Fibroblast of mammary gland (primary cell): ENCODE results near the gene RBM20.

ENCODE experiments used
- DNase-seq: peaks from one replicate; pipeline ENCODE4 v3.0.0-alpha.2; 2010; ENCODE audit warnings: low read depth
- H3K4me3 ChIP-seq: 2 replicates; pipeline ENCODE4 v1.5.1; 2011; ENCODE audit warnings: low read depth, mild to moderate bottlenecking, low read length, moderate library complexity; ENCODE audit not compliant: control insufficient read depth
- TF ChIP-seq, protein P1 (sequence below): conservative IDR thresholded peaks from 2 replicates; pipeline ENCODE4 v1.5.1; 2011; ENCODE audit warnings: low read depth, low read length, inconsistent platforms; ENCODE audit not compliant: control insufficient read depth, insufficient read depth

RBM20 gene

DNA sequence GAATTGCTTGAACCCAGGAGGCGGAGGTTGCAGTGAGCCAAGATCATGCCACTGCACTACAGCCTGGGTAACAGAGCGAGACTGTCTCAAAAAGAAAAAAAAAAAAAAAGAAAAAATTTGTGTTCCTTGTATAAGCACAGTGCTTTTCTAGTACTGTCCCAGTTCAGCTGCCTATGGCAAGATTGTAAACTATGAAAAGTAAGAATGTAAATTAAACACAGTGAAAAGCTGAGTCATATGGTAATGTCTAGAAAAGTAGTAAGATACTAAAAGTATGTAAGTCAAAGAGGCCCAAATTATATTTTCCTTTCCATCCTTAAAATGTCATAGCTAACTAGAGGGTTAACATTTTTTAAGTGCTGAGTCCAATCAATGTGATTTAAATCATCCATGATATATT, 42.8 kb downstream of the RBM20 start:
- no peak overlapping the region for H3K4me3 ChIP-seq
- TF ChIP-seq, protein P1, sequence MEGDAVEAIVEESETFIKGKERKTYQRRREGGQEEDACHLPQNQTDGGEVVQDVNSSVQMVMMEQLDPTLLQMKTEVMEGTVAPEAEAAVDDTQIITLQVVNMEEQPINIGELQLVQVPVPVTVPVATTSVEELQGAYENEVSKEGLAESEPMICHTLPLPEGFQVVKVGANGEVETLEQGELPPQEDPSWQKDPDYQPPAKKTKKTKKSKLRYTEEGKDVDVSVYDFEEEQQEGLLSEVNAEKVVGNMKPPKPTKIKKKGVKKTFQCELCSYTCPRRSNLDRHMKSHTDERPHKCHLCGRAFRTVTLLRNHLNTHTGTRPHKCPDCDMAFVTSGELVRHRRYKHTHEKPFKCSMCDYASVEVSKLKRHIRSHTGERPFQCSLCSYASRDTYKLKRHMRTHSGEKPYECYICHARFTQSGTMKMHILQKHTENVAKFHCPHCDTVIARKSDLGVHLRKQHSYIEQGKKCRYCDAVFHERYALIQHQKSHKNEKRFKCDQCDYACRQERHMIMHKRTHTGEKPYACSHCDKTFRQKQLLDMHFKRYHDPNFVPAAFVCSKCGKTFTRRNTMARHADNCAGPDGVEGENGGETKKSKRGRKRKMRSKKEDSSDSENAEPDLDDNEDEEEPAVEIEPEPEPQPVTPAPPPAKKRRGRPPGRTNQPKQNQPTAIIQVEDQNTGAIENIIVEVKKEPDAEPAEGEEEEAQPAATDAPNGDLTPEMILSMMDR = no peak
- no peak for DNase-seq

DNA sequence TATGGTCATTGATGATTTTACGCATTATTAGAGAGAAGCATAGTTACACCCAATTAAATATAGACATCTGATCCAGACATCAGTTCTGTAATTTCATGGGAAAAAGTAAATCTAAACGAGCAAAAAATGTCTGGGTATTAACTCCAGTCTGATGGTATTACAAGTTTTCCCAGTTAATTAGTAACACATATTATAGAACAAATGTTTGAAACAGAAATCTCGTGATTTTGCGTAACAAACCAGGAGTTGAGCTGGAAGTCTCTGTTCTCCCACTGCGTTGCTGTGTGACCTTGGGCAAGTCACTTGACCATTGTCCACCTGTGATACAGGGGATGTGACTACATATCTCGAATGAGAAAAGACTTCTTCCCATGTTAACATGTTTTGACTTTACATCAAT, 43.3 kb downstream of the RBM20 start:
- DNase-seq = no peak
- no peak overlapping the region for H3K4me3 ChIP-seq
- TF ChIP-seq, protein P1 = no peak

DNA sequence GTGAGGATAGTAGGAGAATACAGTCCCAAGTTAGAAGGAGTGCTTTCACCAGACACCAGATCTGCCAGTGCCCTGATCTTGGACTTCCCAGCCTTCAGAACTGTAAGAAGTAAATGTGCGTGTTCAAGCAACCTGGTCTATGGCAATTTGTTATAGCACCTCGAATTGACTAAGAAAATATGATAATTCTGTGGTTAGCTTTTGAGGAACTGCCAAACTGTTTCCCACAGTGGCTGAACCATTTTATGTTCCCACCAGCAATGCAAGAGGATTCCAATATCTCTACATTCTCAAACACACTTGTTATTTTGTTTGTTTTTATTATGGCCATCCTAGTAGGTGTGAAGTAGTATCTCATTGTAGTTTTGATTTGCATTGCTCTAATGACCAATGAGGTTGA, 47.0 kb downstream of the RBM20 start:
- no peak overlapping the region for H3K4me3 ChIP-seq
- TF ChIP-seq, protein P1 = no peak
- DNase-seq = no peak

DNA sequence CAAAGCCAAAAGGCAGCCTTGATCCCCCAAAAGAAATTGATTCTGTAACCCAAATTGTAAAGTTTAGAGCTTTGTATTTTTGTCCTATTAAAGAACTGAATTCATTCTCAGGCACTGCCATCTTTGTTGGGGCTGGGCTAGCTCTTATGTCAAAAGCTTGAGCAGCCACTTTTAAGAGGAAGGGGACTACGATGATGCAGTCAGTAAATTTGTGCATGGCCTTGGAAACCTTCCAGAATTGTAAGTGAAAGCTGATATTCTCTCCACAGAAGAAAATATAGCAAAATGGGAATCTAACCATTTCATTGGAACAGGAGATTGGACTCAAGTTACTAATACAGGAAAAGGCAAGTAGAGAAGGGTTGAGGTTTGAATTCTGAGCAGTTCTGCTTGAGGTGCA, 50.1 kb downstream of the RBM20 start:
- TF ChIP-seq, protein P1 = no peak
- H3K4me3 ChIP-seq = no peak overlapping the region
- DNase-seq = no peak

DNA sequence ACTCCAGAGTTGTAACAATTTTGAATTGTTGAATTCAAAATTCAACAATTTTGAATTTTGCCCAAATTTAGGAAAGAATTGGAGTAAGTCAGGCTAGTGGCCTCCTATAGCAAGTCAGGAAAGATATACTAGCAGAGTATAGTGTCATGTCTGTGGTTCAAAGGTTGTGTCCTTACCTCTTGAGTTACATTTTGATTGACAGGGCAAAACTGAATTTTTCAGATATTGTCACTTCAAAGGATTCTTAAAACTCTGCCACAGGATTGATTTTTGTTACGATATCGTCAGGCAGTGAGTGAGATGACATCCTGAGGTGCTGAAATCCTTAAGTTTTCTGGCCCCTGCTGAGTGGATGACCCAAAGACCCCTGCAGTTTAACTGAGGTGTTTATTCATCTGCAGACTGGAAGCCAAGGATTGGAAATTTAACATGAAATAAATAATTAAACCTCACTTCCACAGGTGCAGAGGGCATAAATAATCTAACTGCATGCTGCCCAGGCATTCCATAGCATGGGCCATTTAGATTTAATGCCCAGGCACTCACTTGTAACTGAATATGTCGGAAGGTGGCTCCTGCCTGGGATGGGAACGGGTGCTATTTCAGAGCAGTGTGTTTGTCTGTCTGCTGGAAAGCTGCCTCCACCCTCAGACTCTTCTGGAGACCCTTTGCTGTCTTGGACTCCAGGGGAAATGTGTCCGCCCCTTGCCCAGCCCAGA, 50.8 kb downstream of the RBM20 start:
- no peak overlapping the region for H3K4me3 ChIP-seq
- no peak for DNase-seq
- TF ChIP-seq, protein P1 = no peak

DNA sequence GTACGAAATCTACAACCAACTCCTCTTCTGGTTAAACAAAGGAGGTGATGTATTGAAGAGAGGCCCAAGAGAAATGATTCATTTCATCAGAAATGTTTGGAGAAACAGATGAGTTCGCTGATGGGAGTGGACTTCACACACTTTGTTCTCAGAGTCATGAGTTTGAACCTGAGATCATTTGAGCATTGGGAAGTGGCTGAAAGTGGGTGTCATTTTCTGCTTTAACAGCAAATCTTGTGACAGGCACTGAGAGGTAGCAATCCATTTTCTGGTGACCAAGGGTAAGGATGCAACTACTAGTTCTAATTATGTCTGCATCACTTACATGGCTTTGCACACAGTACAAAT, 51.4 kb downstream of the RBM20 start:
- TF ChIP-seq, protein P1 = no peak
- DNase-seq = no peak
- no peak overlapping the region for H3K4me3 ChIP-seq

DNA sequence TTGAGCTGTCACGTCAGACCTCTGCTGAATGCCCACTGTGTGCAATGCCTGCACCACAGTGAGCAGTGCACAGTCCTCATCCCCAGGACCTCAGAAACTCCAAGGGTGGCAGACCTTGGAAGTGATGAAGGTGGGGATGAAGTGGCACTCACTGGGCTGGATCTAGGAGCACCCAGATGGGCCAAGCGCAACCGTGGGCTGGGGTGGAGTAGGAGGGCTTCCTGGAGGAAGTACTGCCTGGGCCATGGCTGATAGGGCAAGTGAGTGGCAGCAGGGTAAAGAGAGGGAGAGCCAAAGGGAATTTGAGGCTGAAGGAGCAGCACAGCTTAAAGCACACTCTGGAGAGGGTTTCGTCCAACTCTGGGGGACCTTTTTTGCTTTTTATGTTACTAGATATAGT, 52.3 kb downstream of the RBM20 start:
- no peak for DNase-seq
- TF ChIP-seq, protein P1 = no peak

More for the DNA sequence above, 52.3 kb downstream of the RBM20 start:
- no peak overlapping the region for H3K4me3 ChIP-seq
